HT1080 (cell line): ENCODE measurements around the gene FAM174C. TPM values are rescaled to one million over a fixed set of nuclear protein-coding genes. Genes with fewer than 3 reads are reported as not detected.
A peak's percentile ranks its signal among the peaks of the same experiment; 100 is the strongest.

Experiments used
- DNase-seq: peaks from one replicate; pipeline ENCODE4 v3.0.0-alpha.2; 2015; ENCODE audit warnings: low read depth
- polyA plus RNA-seq, 2 experiments: library from polyadenylated mRNA; depleted of rRNA; stranded (reverse); fragments of >200 nt; gene quantifications; 2 replicates each; pipeline ENCODE4 v1.2.3, GENCODE V29; 2015
- total RNA-seq: library from RNA; depleted of rRNA; stranded (reverse); fragments of >200 nt; shearing (Covaris generic); gene quantifications from 2 replicates; pipeline ENCODE4 v1.2.3, GENCODE V29; 2014; rRNA removed

The FAM174C gene
- 53.1 and 58.1 TPM in 2 replicates for total RNA-seq
- 64.5 and 87.6 TPM in 2 replicates for polyA plus RNA-seq (2015; cell fraction: cytosol; rRNA removed)
- polyA plus RNA-seq (2015; cell fraction: nucleus; rRNA removed) = 29.4 and 37.0 TPM in 2 replicates

DNA sequence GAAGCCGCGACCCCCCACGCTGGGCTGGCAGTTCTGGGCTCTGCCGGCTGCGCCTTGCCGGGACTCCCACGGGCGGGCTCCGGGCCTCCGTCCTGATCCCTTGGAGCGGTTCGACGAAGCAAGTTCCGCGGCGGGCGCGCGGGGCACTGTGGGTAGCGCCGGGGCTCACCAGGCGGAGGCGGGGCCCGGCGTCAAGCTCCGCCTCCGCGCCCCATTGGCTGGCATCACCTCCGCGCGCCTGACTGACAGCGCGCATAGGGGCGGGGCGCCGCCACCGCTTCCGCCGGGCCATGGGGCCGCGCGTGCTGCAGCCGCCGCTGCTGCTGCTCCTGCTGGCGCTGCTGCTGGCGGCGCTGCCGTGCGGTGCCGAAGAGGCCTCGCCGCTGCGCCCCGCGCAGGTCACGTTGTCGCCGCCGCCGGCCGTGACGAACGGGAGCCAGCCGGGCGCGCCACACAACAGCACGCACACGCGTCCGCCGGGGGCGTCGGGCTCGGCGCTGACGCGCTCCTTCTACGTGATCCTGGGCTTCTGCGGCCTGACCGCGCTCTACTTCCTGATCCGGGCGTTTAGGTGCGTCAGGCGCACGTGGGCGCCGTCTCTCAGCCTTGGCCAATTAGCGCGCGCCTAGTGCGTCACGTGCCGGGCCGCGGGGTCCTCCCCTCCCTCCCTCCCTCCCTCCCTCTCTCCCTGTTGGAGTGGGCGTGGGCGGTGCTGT, at the start of gene FAM174C:
TSS of gene FAM174C (plus strand) at position 271 of the 716 bp plus-strand sequence. CDS start at position 291, 20 bp downstream.
- peak; percentile 95 for DNase-seq

DNA sequence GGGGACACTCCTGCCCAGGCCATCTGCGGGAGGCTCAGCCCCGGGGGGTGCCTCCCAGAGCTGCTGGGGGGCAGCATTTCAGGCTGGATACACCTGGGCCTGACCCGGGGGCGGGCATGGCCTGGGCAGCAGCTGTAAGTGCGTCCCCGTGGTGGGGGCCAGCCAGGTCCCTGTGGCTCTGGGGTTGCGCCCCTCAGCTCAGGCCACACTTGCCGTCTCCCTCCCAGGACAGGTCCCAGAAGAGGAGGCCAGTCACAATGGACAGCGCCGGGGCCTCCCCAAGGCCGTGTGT, 49.2 kb upstream of the FAM174C start:
- DNase-seq = no peak

DNA sequence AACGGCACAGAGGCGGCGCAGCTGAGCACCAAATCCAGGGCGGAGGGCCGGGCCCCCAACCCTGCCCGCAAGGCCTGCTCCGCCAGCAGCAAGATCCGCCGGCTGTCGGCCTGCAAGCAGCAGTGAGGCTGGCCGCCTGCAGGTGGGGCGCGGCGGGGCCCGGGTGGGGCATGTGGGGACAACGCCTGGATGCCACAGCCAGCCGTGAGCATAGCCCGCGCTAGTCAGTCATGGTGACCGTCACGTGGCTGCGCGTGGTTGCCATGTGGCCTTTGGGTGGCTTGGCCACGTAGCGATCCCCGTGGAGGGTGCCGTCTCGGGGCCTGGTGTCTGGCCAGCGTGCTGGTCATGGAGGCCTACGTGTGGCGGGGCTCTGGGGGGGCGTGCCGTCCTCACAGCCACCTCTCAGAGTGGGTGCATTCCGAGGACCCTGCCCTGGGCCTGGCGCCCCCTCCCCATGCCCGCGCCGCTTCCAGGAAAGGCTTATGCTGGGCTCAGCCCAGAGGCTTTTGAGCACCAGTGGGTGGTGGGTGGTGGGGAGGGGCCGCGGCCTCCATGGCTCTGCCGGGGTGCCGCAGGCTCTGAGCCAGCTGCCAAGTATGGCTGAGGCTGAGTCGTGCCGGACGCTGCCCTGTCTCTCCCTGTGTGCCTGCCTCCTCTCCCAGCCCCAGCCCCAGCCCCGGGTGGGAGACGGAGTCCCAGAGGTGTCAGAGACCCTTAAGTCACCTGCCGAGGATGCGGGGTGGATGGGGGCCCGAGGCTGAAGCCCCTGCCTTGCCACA, 48.6 kb upstream of the FAM174C start:
- DNase-seq = no peak

DNA sequence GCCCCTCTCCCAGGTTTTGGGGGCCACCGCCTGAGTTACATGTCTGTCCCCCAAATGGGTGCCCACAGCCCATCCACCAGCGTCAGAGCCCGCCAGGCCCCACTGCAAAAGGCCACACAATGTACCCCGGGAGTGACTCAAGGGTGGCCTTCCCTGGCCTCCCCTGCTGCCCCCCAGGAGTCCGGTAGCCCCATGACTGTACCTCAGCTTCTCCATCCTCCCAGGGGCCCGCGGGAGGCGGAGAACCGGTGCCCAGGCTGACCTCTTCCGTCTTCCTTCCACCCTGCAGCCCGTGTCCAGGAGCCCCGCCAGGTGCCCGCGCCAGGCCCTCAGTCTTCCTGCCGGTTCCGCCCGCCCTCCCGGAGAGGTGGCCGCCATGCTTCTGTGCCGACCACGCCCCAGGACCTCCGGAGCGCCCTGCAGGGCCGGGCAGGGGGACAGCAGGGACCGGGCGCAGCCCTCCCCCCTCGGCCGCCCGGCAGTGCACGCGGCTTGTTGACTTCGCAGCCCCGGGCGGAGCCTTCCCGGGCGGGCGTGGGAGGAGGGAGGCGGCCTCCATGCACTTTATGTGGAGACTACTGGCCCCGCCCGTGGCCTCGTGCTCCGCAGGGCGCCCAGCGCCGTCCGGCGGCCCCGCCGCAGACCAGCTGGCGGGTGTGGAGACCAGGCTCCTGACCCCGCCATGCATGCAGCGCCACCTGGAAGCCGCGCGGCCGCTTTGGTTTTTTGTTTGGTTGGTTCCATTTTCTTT, 47.9 kb upstream of the FAM174C start:
- no peak for DNase-seq

DNA sequence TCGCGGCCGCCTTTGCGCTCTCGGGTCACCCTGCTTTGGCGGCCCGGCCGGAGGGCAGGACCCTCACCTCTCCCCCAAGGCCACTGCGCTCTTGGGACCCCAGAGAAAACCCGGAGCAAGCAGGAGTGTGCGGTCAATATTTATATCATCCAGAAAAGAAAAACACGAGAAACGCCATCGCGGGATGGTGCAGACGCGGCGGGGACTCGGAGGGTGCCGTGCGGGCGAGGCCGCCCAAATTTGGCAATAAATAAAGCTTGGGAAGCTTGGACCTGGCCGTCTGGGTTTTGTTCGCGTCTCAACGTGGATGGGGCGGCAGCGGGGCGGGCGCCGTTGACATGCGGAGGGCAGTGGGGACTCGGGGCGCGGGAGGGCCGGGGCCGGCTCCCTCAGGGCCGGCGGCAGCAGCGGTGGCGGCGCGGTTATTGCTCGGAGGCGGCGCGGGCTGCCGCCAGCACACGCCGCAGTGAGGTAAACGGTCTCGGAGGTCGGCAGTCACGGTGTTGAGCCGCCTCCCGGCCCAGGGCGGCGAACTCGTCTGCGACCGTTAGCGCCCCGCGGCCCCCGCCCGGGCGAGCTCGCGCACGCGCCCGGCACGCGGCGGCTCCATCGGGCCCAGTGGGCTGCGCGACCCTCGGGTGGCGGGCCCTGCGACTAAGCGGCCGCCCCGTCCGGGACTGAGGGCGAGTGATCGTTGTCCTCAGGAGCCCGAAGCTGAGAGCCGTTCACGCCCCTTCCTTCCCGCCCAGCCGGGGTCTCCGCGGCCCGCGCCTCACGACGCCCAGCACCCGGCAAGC, 47.0 kb upstream of the FAM174C start:
- DNase-seq = no peak

DNA sequence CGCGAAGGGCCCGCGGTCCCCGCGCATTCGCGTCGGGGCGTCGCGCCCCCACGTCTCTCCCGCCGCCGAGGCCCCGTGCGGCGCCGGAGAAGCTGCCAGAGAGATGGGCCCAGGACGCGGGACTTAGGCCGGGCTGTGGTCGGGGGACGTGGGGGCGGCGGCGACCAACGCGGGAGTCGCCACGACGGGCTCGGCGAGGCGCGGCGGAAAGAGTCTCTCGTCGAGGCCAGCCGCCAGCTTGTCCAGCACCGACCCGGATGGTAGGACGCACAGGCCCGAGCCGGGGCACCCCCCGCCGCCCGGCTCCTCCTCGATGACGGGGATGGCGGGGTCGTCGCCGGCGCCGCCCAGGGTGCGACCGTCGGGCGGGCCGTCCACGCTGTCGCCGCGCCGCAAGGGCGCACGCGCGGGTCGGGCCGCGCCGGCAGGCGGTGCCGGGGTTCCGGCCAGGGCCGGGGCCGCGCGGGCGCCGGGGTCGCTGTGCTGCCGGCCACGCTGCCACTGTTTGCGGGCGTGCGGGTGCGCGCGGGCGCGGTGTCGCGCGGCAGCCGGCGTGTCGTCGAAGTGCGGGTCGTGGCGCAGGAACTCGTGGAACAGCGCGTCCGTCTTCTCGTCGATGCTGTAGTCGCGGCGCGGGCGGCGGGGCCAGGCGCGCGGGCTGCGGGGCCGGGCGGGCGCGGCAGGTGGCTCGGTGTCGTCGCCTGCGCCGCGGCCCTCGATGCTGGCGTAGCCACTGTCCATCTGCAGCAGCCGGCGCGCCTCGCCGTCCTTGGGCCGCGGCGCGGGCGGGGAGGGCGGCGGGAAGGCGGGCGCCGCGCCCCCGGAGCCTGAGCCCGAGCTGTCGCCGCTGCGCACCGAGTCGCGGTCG, 46.0 kb upstream of the FAM174C start:
- no peak for DNase-seq

DNA sequence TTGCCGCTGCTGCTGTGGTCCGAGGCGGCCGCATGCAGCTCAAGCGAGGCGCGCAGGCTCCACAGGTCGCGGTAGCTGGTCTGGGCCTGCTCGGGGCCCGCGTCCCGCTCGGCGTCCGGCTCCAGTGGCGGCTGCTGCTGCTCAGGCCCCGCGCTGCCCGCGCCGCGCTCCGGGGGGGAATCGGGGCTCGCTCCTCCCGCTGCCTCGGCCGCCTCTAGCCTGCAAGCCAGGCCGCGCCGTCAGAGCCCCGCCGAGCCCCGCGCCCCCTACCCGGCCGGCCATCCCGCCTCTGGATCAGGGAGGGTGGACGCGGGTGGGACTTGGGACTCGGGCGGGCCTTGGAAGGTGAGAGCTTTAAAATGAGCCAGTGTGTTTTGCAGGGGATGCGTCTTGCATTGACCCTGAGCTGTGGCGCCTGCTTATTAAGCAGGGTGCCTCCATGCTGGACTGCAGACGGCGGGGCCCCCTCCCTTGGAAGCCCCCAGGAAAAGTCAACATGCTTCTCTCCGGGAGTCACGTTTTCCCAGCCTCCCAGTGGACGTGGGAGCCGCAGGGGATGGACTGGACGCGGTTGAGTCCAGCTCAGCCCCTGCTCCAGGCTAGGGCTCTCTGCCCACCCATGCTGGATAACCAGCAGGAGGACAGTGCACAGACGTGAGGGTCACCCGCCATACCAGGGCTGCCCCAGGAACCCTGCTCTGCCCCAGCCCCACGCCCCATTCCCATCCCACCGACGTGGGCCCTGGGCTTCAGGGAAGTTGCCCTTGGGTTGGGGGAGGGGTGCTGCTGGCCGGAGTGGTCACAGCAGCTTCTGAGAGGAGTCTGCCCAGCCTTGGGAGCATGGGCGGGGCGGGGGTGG, 45.2 kb upstream of the FAM174C start:
- DNase-seq = no peak

DNA sequence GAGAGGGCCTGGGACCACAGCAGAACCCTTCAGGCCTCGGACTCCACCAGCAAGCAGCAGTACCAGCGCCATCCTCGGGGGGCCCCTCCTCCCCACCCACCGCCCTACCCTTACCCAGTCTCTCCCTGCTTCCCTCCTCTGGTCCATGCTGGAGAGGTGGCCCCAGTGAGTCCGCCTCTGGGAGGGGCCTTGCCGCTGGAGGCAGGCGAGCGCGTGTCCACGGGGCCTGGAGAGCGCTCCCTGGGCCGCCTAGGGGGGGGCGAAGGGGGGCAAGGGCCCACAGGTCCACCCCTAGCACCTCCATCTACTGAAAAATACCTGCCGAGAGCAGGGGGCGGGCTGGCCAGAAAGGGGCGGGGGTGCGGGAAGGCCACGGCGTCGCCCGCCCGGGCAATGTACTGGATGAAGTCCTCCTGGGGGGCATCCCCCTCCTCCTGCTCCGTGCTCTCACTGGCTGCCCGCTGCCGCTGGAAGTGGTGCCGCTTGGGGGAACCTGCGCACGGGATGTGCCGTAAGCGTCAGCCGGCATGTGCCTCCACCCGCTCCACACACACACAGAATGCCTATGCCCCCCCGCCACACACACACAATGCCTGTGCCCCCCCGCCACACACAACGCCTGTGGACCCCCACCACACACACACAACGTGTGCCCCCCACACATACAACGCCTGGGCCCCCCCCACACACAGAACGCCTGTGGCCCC, 44.4 kb upstream of the FAM174C start:
- no peak for DNase-seq

DNA sequence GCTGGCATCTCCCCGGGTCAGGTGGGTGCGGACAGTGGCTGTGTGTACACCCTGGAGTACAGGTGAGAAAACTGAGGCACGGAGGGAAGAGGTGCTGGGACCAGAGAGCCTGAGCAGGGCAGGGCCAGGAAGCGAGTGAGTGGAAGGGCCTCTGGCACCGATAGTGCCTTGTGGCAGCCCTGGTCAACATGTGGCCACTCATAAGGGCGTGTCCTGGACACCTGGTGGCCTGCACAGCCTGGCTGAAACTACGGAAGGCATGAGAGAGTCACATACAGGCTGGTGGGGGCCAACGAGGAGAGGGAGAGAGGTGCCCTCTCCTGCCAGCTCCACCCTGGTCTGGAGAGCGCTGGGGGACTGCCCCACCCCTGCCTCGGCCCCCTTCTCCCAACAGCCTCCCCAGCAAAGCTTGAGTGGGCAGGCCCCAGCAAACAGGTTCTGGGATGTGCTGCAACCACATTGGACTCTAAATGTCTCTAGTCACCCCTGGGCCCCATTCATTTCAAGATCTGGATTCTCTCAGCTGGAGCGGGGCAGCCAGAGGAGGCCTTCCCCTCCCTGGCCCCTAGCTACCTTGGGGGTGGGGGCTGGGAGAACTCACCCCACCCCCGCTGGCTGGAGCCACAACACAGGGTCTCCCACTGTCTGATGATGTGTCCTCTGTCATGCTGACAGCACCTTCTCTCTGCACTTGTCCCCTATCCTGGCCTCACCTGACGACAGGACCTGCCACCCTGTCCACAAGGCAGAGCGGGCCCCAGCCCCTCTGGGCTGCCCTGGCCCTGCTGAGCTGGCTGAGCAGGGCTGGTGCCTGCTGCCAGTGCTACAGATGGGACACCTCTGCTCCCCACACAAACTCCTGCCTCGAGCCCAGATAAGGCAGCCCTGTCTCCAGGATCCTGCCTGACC, 43.3 kb upstream of the FAM174C start:
- DNase-seq = no peak

DNA sequence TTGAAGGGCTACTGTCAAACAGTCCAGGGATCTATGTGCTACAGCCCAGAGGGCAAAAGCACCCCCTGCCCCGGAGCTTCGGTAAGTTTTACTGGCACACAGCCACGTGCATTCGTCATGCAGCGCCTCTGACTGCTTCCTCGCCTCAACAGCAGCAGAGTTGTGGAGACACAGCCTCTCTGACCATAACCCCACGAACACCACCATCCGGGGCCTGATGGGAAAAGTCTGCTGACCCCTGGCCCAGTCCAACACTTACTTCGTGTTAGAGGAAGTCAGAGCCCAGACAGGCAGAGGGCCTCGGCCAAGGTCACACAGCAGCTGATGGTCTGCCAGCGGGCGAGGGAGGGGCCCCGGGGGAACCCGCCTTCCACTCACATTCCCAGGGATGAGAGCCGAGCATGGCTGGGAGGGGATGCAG, 42.7 kb upstream of the FAM174C start:
- DNase-seq = peak; percentile 39

DNA sequence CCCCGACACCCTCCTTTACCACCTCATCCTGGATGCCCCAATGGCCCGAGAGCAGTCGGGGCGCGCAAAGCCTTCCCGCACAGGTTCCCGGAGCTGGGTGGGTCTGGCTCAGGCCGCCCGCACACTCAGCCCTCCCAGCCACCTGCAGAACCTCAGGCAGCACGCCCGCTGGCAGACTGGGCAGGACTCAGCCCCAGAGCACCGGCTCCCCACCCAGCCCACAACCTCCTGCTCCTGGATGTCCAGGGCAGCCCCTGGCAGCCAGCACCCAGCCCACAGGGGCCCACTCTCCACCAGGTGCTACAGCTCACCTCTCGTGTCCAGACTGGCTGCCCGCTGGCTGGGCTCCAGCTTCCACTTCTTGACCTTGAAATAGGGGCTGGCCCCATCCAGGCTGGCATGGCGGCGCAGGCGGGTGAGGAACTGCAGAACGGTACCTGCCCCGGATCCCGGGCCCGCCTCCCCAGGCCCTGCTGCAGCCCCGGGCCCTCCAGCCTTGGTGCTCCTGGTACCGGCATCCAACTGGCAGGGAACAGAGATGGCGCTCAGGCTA, 42.1 kb upstream of the FAM174C start:
- no peak for DNase-seq

DNA sequence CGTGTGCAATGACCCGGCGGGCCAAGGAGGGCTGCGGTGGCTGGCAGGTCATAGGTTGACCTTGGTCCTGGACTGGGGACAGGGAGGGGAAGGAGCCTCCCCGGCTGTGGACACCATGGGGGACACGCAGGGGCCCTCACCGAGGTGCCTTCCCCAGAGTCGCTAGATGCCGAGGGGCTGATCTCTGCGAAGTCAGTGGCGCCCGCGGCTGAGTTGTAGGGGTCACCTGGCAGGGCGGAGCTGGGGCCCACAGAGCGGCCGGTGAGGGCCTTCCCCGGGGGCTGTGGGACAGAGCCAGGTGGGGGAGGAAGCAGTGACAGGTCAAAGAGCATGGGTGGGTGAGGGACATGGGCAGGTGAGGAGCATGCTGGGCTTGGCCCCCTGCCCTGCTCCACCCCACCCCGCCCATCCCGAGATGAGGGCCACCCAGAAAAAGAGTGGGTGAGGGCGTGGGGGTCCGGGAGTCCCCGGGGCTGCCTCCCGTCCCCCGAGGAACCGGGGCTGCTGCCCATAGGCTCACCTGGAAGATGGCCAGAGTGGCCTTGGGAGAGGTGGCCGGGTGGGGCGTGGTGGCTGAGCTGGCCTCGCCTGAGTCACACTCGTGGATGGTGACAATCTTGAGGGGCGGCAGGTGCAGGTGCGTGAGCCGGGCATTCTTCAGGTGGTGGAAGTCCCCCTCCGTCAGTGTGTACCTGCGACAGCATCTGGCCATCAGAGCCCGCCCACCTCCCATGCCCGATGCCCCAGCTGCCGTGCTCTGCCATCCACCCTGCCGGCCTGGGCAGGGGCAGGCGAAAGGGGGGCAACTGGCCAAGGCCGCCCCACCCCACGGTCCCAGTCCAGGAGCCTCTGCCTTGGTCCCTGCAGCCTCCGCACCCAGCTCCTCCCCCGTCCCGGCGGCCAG, 41.0 kb upstream of the FAM174C start:
- no peak for DNase-seq

DNA sequence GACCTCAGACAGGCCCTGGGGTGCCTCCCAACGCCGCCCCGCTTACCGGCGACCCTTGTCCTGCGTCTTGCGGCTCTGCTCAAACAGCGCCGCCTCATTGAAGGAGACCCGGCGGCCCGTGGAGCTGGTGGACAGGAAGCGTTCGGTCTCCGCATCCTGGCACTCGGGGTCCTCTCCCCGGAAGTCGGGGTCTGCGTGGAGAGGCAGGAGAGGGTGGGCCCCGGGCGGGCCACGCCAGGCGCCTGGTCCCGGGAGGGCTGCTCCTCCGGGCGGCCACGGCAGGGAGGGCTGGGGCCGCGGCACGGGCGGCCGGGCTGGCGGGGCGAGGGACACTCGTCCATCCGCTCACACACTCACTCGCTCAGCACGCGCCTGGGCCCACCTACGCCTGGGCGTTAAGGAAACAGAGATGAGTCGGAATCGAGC, 40.4 kb upstream of the FAM174C start:
- DNase-seq = no peak

DNA sequence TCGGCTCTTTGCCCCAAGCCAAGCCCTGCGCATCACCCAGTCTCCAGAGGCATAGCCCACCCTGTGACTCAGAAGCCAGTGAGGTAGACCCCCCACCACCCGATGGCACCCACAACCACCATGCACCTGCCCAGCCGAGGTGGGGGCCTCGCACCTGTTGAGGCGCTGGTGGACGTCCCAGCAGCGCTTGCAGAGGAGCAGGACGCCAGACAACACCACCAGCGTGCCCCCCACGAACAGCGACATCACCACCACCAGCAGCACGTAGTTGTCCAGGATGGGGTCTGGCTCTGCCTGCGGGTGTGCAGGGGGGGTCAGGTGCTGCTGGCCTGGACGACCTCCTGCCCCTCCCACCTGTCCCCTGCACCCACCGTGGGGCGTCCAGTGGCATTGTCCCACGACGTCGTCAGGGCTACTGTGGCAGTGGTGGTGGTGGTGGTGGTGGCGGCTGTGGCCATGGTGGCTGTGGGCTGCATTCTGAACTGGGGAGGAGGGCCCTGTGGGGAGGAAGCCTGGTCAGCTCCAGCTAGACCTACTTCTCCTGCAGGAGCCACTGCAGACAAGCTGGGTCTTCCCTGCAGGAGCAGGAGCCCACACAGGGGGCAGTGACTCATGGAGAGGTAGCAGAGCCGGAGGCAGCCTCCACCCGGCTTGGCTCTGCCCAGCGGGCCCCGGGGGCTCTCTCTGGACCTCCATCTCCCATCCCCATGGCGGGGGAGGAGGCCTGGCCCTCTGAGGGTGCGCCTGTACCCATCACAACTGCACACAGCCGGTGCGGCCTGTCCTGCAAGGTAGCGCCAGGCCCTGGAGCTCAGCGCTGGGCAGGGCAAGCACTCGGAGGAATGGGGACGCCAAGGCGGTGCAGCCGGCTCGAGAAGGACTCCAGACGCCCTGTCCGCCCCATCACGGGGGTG, 39.4 kb upstream of the FAM174C start:
- DNase-seq = peak; percentile 46

DNA sequence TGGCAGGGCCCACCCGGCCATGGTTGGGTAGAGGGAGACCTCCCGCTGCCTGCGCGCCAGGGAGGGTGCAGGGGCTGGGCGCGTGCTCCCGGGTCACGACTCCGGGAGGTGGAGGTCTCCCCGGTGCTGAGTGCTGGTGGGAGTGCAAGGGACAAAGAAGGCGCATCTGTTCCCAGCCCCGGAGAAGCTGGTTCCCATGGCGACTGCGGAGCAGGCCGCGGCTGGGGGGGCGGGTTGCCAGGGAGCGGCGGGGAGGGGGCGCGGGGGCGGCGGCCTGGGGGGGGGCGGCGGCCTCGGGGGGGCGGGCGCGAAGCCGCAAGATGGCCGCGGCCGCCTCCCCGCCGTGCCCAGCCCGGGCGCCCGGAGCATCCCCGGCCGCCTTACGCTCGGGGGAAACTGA, 38.8 kb upstream of the FAM174C start:
- no peak for DNase-seq
